ENCODE results near the gene URB2. TPM values are rescaled to one million over a fixed set of nuclear protein-coding genes. Genes with fewer than 3 reads are reported as not detected.
A peak's percentile ranks its signal among the peaks of the same experiment; 100 is the strongest.

The URB2 gene
- total and polyA plus RNA-seq, 2 of the 13 experiments (the other 11 are each of a cell fraction or from before 2014, with no cell fraction given) = 4.0 to 17.6 TPM

DNA sequence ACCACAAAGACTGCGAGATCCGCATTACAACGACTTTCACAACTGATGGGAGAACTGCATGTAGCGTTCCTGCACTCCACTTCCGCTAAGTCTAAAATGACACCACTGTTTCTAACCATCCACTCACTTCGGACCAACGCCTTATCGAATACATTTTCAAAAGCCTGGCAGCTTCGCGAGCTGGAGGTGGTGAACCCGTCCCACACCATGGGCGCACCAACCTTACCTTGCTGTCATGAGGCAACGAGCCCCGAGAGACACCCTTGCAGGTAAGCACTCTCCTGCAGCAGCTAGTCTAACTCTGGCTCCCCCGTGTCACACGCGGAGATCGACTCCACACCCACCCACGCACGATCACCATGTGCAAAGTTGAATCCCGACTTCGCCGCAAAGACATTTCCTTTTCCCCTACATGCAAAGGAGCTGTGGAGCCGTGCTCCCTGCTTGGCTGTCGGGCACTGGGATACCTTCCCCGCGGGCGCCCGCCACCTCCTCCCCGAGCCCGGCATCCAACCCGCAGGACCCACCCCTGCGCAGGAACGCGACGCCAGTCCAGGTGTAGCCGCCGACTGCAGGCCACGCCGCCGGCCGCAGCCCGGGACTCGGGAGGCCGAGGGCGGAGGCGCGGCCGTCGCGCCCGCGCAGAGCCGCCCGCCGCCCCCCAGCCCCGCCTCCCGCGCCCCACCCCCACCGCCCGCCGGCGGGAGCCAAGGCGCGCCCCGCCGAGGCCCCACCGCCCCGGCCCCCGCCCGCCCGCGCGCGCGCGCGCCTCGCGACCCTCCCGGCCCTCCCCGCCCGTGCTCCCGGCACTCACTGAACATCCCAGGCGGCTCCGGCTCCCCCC is 754 bp upstream of the URB2 start (continued):
- TF ChIP-seq, protein P1, sequence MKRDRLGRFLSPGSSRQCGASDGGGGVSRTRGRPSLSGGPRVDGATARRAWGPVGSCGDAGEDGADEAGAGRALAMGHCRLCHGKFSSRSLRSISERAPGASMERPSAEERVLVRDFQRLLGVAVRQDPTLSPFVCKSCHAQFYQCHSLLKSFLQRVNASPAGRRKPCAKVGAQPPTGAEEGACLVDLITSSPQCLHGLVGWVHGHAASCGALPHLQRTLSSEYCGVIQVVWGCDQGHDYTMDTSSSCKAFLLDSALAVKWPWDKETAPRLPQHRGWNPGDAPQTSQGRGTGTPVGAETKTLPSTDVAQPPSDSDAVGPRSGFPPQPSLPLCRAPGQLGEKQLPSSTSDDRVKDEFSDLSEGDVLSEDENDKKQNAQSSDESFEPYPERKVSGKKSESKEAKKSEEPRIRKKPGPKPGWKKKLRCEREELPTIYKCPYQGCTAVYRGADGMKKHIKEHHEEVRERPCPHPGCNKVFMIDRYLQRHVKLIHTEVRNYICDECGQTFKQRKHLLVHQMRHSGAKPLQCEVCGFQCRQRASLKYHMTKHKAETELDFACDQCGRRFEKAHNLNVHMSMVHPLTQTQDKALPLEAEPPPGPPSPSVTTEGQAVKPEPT (CRISPR knock-in tag; IDR thresholded peaks at IDR 0.05; ENCODE audit: low read depth) = no peak
- TF ChIP-seq MAFK (conservative IDR thresholded peaks at IDR 0.05 in 1 of 2, IDR thresholded peaks at IDR 0.05 in 1 of 2; ENCODE audit: low read length in 2 of 2) (no peak), HNRNPH1 (optimal IDR thresholded peaks at IDR 0.05; ENCODE audit: low read depth, low read length) (no peak), ZNF33A (CRISPR knock-in tag; IDR thresholded peaks at IDR 0.05; ENCODE audit: borderline replicate concordance) (no peak), PBX3 (CRISPR knock-in tag; IDR thresholded peaks at IDR 0.05; ENCODE audit: borderline replicate concordance) (no peak), PHF8 (CRISPR knock-in tag; IDR thresholded peaks at IDR 0.05) (0 out of 2 replicates have a peak, but pooled peaks have one; percentile 37), POLR2A (IDR thresholded peaks at IDR 0.05; ENCODE audit: insufficient read depth in 1 of 2, low read depth in 2 of 2, low read length in 2 of 2) (no peak), ELF3 (CRISPR knock-in tag; IDR thresholded peaks at IDR 0.05) (no peak), ATF7-NPFF (CRISPR knock-in tag; IDR thresholded peaks at IDR 0.05; ENCODE audit: low read depth) (no peak), ZNF12 (CRISPR knock-in tag; IDR thresholded peaks at IDR 0.05) (no peak), RFX1 (IDR thresholded peaks at IDR 0.05) (no peak), XBP1 (CRISPR knock-in tag; IDR thresholded peaks at IDR 0.05) (no peak), NFIC (IDR thresholded peaks at IDR 0.05; ENCODE audit: low read length) (no peak), HDAC1 (CRISPR knock-in tag; IDR thresholded peaks at IDR 0.05) (no peak; the same call in 1 of the 2 replicates), ZNF335 (CRISPR knock-in tag; IDR thresholded peaks at IDR 0.05) (no peak), NFRKB (IDR thresholded peaks at IDR 0.05) (no peak), HNF1B (CRISPR knock-in tag; IDR thresholded peaks at IDR 0.05) (no peak), XRCC5 (optimal IDR thresholded peaks at IDR 0.05; ENCODE audit: low read length) (no peak), KDM2A (CRISPR knock-in tag; IDR thresholded peaks at IDR 0.05; ENCODE audit: borderline replicate concordance, low read depth) (no peak), NR2C2 (CRISPR knock-in tag; IDR thresholded peaks at IDR 0.05; ENCODE audit: borderline replicate concordance) (no peak), ZNF281 (CRISPR knock-in tag; IDR thresholded peaks at IDR 0.05; ENCODE audit: borderline replicate concordance) (no peak), ZNF562 (CRISPR knock-in tag; IDR thresholded peaks at IDR 0.05; ENCODE audit: borderline replicate concordance) (no peak)
- TF ChIP-seq, protein P2, sequence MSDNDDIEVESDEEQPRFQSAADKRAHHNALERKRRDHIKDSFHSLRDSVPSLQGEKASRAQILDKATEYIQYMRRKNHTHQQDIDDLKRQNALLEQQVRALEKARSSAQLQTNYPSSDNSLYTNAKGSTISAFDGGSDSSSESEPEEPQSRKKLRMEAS (IDR thresholded peaks at IDR 0.05) = peak; percentile 10; the same call in 1 of the 2 replicates
